RWPE1 (cell line): ENCODE data around the gene LMO1.

Experiments
- CTCF ChIA-PET: fragments of 350-600 bp; sonication (Branson Sonifier 250); formaldehyde crosslinking; extraction: SDS; loops from one replicate; lab custom pipeline; 2021; lab: Yijun Ruan, JAX
- POLR2A ChIA-PET: fragments of 400-600 bp; formaldehyde crosslinking; extraction: SDS; loops from one replicate; lab custom pipeline; 2020; ENCODE audit warnings: antibody characterized with exemption; ENCODE audit not compliant: low non-redundant PET; lab: Yijun Ruan, JAX
- DNase-seq: peaks from one replicate; pipeline ENCODE4 v3.0.0; 2012; ENCODE audit warnings: low spot score
- H3K27ac ChIP-seq: fragments of 450-650 bp; 2 replicates; pipeline ENCODE4 v1.5.1; 2017
- CTCF ChIP-seq: fragments of 450-650 bp; conservative IDR thresholded peaks from 2 replicates; pipeline ENCODE4 v1.5.1; 2017; ENCODE audit warnings: low read depth, mild to moderate bottlenecking

LMO1 gene

GRCh38 chr11:8307601-8308000 lies 43.9 kb upstream of the LMO1 start:
- ChIA-PET CTCF (no interaction called here), POLR2A (no interaction called here)
- no peak for TF ChIP-seq CTCF

GRCh38 chr11:8301622-8302021 lies 37.9 kb upstream of the LMO1 start:
- ChIA-PET CTCF (interaction anchor here (0.7 to 1.6 kb wide), 2 partner anchors 28 to 44 kb away, joined by 3 read pairs; no protein-coding TSS in a partner anchor), POLR2A (no interaction called here)
- no peak overlapping the region for H3K27ac ChIP-seq
- DNase-seq = no peak
- no peak for TF ChIP-seq CTCF

More at GRCh38 chr11:8307601-8308000, 43.9 kb upstream of the LMO1 start:
- no peak for DNase-seq
- no peak overlapping the region for H3K27ac ChIP-seq

- no peak overlapping the region for H3K27ac ChIP-seq
- ChIA-PET POLR2A (no interaction called here), CTCF (no interaction called here)
- no peak for DNase-seq
- no peak for TF ChIP-seq CTCF
Measured at GRCh38 chr11:8298801-8299786, 35.4 kb upstream of the LMO1 start.

- no peak for DNase-seq
- H3K27ac ChIP-seq = no peak overlapping the region
- ChIA-PET CTCF (no interaction called here), POLR2A (no interaction called here)
- no peak for TF ChIP-seq CTCF
Measured at GRCh38 chr11:8297781-8298440, 34.2 kb upstream of the LMO1 start.

- H3K27ac ChIP-seq = no peak overlapping the region
- ChIA-PET CTCF (interaction anchor here (0.6 to 0.7 kb wide), 2 partner anchors 290 to 292 kb away, joined by 3 to 5 read pairs; no protein-coding TSS in a partner anchor), POLR2A (no interaction called here)
- no peak for TF ChIP-seq CTCF
- DNase-seq = no peak
Measured at GRCh38 chr11:8296872-8297271, 33.2 kb upstream of the LMO1 start.

GRCh38 chr11:8296038-8296649 lies 32.5 kb upstream of the LMO1 start:
- ChIA-PET CTCF (interaction anchor here (0.7 kb wide), 1 partner anchor 290 kb away, joined by 3 read pairs; no protein-coding TSS in a partner anchor), POLR2A (no interaction called here)
- no peak for DNase-seq
- TF ChIP-seq CTCF = no peak
- H3K27ac ChIP-seq = no peak overlapping the region
